SK-N-SH (cell line): ENCODE measurements around the gene ZCCHC8. TPM values are rescaled to one million over a fixed set of nuclear protein-coding genes. Genes with fewer than 3 reads are reported as not detected.

Source experiments
- CTCF ChIA-PET: fragments of 300-600, 350-600 bp; formaldehyde crosslinking; extraction: SDS; loops from one replicate; lab custom pipeline; 2021; lab: Yijun Ruan, JAX
- POLR2A ChIA-PET: fragments of 350-600 bp; sonication (Branson Sonifier 250); formaldehyde crosslinking; extraction: SDS; loops from one replicate; lab custom pipeline; 2020; ENCODE audit warnings: antibody characterized with exemption, inconsistent platforms; lab: Yijun Ruan, JAX
- DNase-seq: peaks from one replicate; pipeline ENCODE4 v3.0.0; 2012
- H2AFZ ChIP-seq: fragments of 200-600 bp; sonication (generic); 2 replicates; pipeline ENCODE4 v1.8.1; 2016; ENCODE audit warnings: antibody characterized with exemption, mild to moderate bottlenecking, low read depth
- H3F3A ChIP-seq: fragments of 200-600 bp; sonication (generic); replicated peaks from 2 replicates; pipeline ENCODE3; 2016; ENCODE audit warnings: antibody characterized with exemption, mild to moderate bottlenecking; ENCODE audit not compliant: insufficient read depth
- H3K27ac ChIP-seq, 2 experiments: fragments of 200-500 bp in 1 of 2; fragments of 200-600 bp in 1 of 2; sonication (Bioruptor generic) in 1 of 2; sonication (generic), shearing (Covaris generic) in 1 of 2; 2 replicates each; pipeline versions ENCODE4 v1.5.1 to v1.6.1; 2014 to 2016; ENCODE audit warnings: low read depth in 2 of 2, inconsistent platforms in 1 of 2, low read length in 1 of 2, mild to moderate bottlenecking in 1 of 2, mixed read lengths in 1 of 2
- H3K27me3 ChIP-seq: fragments of 200-600 bp; sonication (generic), shearing (Covaris generic); 2 replicates; pipeline ENCODE4 v1.6.1; 2016; ENCODE audit warnings: mixed run types; ENCODE audit not compliant: insufficient read depth
- H3K36me3 ChIP-seq, 2 experiments: fragments of 200-500 bp in 1 of 2; fragments of 200-600 bp in 1 of 2; sonication (Bioruptor generic) in 1 of 2; sonication (generic) in 1 of 2; replicated peaks in 1 of 2; 2 replicates each; pipeline versions ENCODE3 to v1.5.1; 2014 to 2016; ENCODE audit warnings: low read length in 1 of 2, mild to moderate bottlenecking in 1 of 2; ENCODE audit not compliant: insufficient read depth in 2 of 2, control insufficient read depth in 1 of 2
- H3K4me1 ChIP-seq, 2 experiments: fragments of 200-500 bp in 1 of 2; fragments of 200-600 bp in 1 of 2; sonication (Bioruptor generic) in 1 of 2; sonication (generic), shearing (Covaris generic) in 1 of 2; 2 replicates each; pipeline versions ENCODE4 v1.5.1 to v1.6.1; 2014 to 2016; ENCODE audit warnings: low read depth in 1 of 2, low read length in 1 of 2, mixed run types in 1 of 2; ENCODE audit not compliant: insufficient read depth in 2 of 2, control insufficient read depth in 1 of 2
- H3K4me2 ChIP-seq: fragments of 200-600 bp; sonication (generic), shearing (Covaris generic); 2 replicates; pipeline ENCODE4 v1.6.1; 2017; ENCODE audit warnings: mixed run types
- H3K4me3 ChIP-seq, 2 experiments: fragments of 200-500 bp in 1 of 2; fragments of 200-600 bp in 1 of 2; sonication (Bioruptor generic) in 1 of 2; sonication (generic), shearing (Covaris generic) in 1 of 2; 2 replicates each; pipeline versions ENCODE4 v1.5.1 to v1.8.1; 2014 to 2016; ENCODE audit warnings: low read depth in 2 of 2, inconsistent platforms in 1 of 2, low read length in 1 of 2, mild to moderate bottlenecking in 1 of 2, mixed read lengths in 1 of 2, moderate library complexity in 1 of 2
- H3K79me2 ChIP-seq: fragments of 200-600 bp; sonication (generic); 2 replicates; pipeline ENCODE4 v1.8.1; 2017; ENCODE audit warnings: mild to moderate bottlenecking; ENCODE audit not compliant: insufficient read depth
- H3K9ac ChIP-seq: fragments of 200-600 bp; sonication (generic); 2 replicates; pipeline ENCODE4 v1.6.1; 2017; ENCODE audit warnings: mixed run types
- H3K9me2 ChIP-seq: fragments of 200-600 bp; sonication (generic); 2 replicates; pipeline ENCODE4 v1.6.1; 2017; ENCODE audit warnings: mixed run types
- H3K9me3 ChIP-seq: fragments of 200-600 bp; sonication (generic); 2 replicates; pipeline ENCODE4 v1.6.1; 2017; ENCODE audit warnings: mixed run types, mild to moderate bottlenecking, moderate library complexity
- H4K20me1 ChIP-seq: fragments of 200-600 bp; sonication (generic); 2 replicates; pipeline ENCODE4 v1.6.1; 2017; ENCODE audit warnings: mild to moderate bottlenecking, mixed run types; ENCODE audit not compliant: insufficient read depth
- CTCF ChIP-seq: fragments of 200-600 bp; sonication (generic); IDR thresholded peaks from 2 replicates; pipeline ENCODE4 v1.6.1; 2017; ENCODE audit warnings: antibody characterized with exemption, mild to moderate bottlenecking, moderate library complexity
- EZH2phosphoT487 ChIP-seq: fragments of 200-600 bp; sonication (generic); IDR thresholded peaks from 2 replicates; pipeline ENCODE4 v1.6.1; 2017; ENCODE audit warnings: low read depth, mixed run types, mild to moderate bottlenecking, antibody characterized with exemption, moderate library complexity, borderline replicate concordance
- FOXJ3 ChIP-seq: sonication (generic); formaldehyde crosslinking; IDR thresholded peaks from 2 replicates; pipeline ENCODE4 v1.5.1; 2020; ENCODE audit warnings: mild to moderate bottlenecking, missing genetic modification reagents
- GATA2 ChIP-seq: sonication (generic); formaldehyde crosslinking; IDR thresholded peaks from 2 replicates; pipeline ENCODE4 v1.5.0; 2020; ENCODE audit warnings: mild to moderate bottlenecking, missing genetic modification reagents
- JUND ChIP-seq: IDR thresholded peaks from 2 replicates; pipeline ENCODE4 v1.4.0; 2012
- MAX ChIP-seq: IDR thresholded peaks from 2 replicates; pipeline ENCODE4 v1.4.0; 2012; ENCODE audit warnings: low read depth
- MXI1 ChIP-seq: IDR thresholded peaks from 2 replicates; pipeline ENCODE4 v1.6.1; 2012; ENCODE audit warnings: mild to moderate bottlenecking, low read depth, low read length, improper control_type of control experiment
- NFIC ChIP-seq: IDR thresholded peaks from 2 replicates; pipeline ENCODE4 v1.4.0; 2012; ENCODE audit warnings: borderline replicate concordance
- RAD21 ChIP-seq: IDR thresholded peaks from 2 replicates; pipeline ENCODE4 v1.6.1; 2012; ENCODE audit warnings: mild to moderate bottlenecking, low read length
- RCOR1 ChIP-seq: fragments of 150-350 bp; IDR thresholded peaks from 2 replicates; pipeline ENCODE4 v1.6.1; 2017; ENCODE audit warnings: antibody characterized with exemption, low read length
- REST ChIP-seq: IDR thresholded peaks from 2 replicates; pipeline ENCODE4 v1.6.1; 2012; ENCODE audit warnings: mild to moderate bottlenecking, low read depth, low read length, moderate library complexity
- RFX5 ChIP-seq: IDR thresholded peaks from 2 replicates; pipeline ENCODE4 v1.6.1; 2012; ENCODE audit warnings: mild to moderate bottlenecking, improper control_type of control experiment, low read length
- RXRA ChIP-seq: IDR thresholded peaks from 2 replicates; pipeline ENCODE4 v1.4.0; 2012; ENCODE audit warnings: low read depth, mild to moderate bottlenecking, borderline replicate concordance
- SIN3A ChIP-seq: IDR thresholded peaks from 2 replicates; pipeline ENCODE4 v1.6.1; 2012; ENCODE audit warnings: low read depth, mild to moderate bottlenecking, low read length, moderate library complexity, borderline replicate concordance
- TAF1 ChIP-seq: IDR thresholded peaks from 2 replicates; pipeline ENCODE4 v1.6.1; 2012; ENCODE audit warnings: low read depth, mild to moderate bottlenecking, low read length, moderate library complexity, borderline replicate concordance
- USF1 ChIP-seq: IDR thresholded peaks from 2 replicates; pipeline ENCODE4 v1.4.0; 2012; ENCODE audit warnings: low read depth, borderline replicate concordance
- USF2 ChIP-seq: fragments of 150-350 bp; IDR thresholded peaks from 2 replicates; pipeline ENCODE4 v1.6.1; 2017; ENCODE audit warnings: antibody characterized with exemption, low read length, low read depth, borderline replicate concordance
- WGBS: methylation state at CpG from one replicate; pipeline ENCODE4 v1.1.6; 2017; ENCODE audit warnings: low lambda C conversion rate; 5-methylcytosine and 5-hydroxymethylcytosine counted together
- polyA plus RNA-seq, 3 experiments: library from polyadenylated mRNA; depleted of rRNA; stranded (reverse); fragments of >200 nt; gene quantifications; 2 replicates each; pipeline ENCODE4 v1.2.3, GENCODE V29; 2012
- TF ChIP-seq, protein P1 (sequence below): fragments of 150-350 bp; IDR thresholded peaks from 2 replicates; pipeline ENCODE4 v1.6.1; 2016; ENCODE audit warnings: mild to moderate bottlenecking, low read depth, low read length
- TF ChIP-seq, protein P2 (sequence below): IDR thresholded peaks from 2 replicates; pipeline ENCODE4 v1.4.0; 2012; ENCODE audit warnings: low read depth, borderline replicate concordance

Gene ZCCHC8
- polyA plus RNA-seq, 1 of the 3 experiments (the other 2 are of a cell fraction) = 11.3 TPM

GRCh38 chr12:122460641-122461040 lies 40.1 kb downstream of the ZCCHC8 start (continued):
- TF ChIP-seq, protein P1, sequence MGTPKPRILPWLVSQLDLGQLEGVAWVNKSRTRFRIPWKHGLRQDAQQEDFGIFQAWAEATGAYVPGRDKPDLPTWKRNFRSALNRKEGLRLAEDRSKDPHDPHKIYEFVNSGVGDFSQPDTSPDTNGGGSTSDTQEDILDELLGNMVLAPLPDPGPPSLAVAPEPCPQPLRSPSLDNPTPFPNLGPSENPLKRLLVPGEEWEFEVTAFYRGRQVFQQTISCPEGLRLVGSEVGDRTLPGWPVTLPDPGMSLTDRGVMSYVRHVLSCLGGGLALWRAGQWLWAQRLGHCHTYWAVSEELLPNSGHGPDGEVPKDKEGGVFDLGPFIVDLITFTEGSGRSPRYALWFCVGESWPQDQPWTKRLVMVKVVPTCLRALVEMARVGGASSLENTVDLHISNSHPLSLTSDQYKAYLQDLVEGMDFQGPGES = no peak
- TF ChIP-seq RCOR1 = no peak
- no peak for TF ChIP-seq RFX5
- TF ChIP-seq CTCF = no peak

DNA sequence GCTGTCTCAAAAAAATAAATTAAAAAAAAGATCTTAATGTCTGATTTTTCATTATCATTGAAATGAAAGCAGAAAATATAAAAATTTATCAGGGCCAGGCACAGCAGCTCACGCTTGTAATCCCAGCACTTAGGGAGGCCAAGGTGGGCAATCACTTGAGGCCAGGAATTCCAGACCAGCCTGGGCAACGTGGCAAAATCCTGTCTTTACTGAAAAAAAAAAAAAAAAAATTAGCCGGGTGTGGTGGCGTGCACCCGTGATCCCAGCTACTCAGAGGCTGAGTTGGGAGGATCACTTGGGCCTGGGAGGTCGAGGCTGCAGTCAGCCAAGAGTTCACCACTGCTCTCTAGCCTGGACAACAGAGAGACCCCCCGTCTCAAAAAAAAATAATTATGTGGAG lies 40.7 kb downstream of the ZCCHC8 start:
- Histone ChIP-seq H3K79me2 (no peaks in the 10 kb centered on the region), H3K27ac (no peak overlapping the region), H3K9me2 (no peaks in the 10 kb centered on the region)
- WGBS = 91% methylated on average over 7 of the region's 7 CpGs
- TF ChIP-seq USF1 (no peak), TAF1 (no peak), REST (no peak), RXRA (no peak), USF2 (no peak), JUND (no peak), NFIC (no peak), RAD21 (no peak), SIN3A (no peak), EZH2phosphoT487 (no peak), GATA2 (no peak), FOXJ3 (CRISPR knock-in tag) (no peak), MXI1 (no peak), RCOR1 (no peak), MAX (no peak)
- TF ChIP-seq, protein P2, sequence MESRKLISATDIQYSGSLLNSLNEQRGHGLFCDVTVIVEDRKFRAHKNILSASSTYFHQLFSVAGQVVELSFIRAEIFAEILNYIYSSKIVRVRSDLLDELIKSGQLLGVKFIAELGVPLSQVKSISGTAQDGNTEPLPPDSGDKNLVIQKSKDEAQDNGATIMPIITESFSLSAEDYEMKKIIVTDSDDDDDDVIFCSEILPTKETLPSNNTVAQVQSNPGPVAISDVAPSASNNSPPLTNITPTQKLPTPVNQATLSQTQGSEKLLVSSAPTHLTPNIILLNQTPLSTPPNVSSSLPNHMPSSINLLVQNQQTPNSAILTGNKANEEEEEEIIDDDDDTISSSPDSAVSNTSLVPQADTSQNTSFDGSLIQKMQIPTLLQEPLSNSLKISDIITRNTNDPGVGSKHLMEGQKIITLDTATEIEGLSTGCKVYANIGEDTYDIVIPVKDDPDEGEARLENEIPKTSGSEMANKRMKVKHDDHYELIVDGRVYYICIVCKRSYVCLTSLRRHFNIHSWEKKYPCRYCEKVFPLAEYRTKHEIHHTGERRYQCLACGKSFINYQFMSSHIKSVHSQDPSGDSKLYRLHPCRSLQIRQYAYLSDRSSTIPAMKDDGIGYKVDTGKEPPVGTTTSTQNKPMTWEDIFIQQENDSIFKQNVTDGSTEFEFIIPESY = no peak
- TF ChIP-seq, all 33 proteins: peak for 0
- Histone ChIP-seq H3K4me1 (no peaks in the 10 kb centered on the region), H3K27me3 (no peaks in the 10 kb centered on the region), H4K20me1 (no peaks in the 10 kb centered on the region), H3K4me2 (no peak overlapping the region), H2AFZ (no peak overlapping the region), H3K9ac (no peak overlapping the region), H3K4me3 (no peak overlapping the region), H3K36me3 (no peaks in the 10 kb centered on the region), H3F3A (peaks cover 14% of the 10 kb centered on the region), H3K9me3 (no peaks in the 10 kb centered on the region)
- no peak for DNase-seq
- POLR2A ChIA-PET = no interaction called here
- CTCF ChIA-PET = interaction anchor here (1.4 to 2.9 kb wide), 3 partner anchors 11 to 61 kb away, joined by 5 to 11 read pairs (median 10); no protein-coding TSS in a partner anchor
